GM19099 (cell line): Measurements from ENCODE around the gene HAUS3.

Source experiments
- POLR2A ChIP-seq: IDR thresholded peaks from 3 replicates; pipeline ENCODE4 v1.6.1; 2011; ENCODE audit warnings: low read depth; ENCODE audit not compliant: insufficient read length; ENCODE audit errors: extremely low read depth

The HAUS3 gene

DNA sequence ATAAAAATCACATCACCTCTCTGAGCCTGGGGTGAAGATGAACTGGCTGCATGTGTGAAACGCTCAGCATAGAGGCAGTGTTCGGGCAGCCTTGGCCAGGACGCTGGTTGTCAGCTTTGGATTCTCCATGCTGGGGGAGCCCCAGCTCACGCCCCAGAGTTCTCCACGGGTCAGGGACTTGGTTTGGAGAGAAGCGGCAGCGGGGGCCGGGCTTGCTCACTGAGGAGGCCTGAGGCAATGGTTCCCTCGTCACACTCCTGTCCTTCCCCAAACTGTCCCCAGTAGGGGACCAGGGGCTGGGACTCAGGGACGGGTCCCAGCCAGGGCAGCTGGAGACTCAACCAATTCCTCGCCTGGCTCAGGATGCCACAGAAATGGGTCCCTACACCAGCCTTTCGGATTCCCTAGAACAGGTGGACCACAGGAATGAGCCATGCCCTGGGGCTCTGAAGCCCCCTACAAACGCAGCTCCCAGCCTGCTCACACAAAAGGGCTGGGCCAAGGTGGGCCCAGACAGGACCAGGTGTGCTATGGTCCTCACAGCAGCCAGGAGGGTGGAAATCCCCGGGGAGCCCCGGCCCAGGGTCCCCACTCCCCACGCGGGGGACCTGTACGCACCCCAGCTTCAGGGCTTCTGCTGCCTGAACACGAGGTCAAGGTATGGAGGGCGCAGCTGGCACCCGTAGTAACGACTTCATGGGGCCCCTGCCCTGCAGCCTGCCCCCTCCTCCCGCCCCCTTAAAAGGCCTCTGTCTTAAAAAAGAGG is 18.6 kb upstream of the HAUS3 start:
- TF ChIP-seq POLR2A: no peak

DNA sequence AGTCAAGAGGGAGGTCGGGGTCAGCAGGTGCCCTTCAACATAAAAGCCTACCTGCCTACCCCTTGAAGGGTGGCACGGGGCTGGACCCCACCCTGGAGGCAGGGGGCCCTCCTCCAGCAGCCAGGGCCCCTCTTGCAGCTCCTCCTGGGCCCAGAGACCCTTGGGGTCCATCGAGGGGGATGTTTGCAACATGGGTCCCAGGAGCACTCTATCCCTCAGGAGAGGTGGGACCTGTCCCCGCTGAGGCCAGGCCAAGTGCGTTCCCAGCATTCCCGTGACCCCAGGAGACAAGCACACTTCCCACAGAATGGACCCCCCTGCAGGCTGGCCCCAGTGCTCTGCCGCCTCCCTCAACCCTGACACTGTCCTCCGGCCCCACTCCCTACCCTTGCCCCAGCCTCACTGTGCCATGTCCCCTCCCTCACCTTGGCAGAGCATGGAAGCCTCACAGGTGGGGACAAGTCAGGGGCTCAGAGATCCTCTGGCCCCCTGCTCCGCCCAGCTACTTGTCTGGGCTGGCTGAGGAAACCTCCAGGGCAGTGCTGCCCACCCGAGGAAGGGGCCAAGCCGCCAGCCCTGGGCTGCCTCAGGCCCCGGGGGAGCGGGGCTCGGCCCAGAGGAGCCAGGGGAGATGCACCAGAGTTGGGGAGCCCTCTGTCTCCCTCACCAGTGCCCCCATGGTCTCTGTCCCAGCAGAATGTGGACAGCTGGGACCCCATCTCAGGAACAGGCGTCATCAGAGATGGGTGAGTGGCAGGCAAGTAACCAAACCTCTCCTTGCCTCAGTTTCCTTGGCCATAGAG is 17.8 kb upstream of the HAUS3 start:
- TF ChIP-seq POLR2A: no peak

DNA sequence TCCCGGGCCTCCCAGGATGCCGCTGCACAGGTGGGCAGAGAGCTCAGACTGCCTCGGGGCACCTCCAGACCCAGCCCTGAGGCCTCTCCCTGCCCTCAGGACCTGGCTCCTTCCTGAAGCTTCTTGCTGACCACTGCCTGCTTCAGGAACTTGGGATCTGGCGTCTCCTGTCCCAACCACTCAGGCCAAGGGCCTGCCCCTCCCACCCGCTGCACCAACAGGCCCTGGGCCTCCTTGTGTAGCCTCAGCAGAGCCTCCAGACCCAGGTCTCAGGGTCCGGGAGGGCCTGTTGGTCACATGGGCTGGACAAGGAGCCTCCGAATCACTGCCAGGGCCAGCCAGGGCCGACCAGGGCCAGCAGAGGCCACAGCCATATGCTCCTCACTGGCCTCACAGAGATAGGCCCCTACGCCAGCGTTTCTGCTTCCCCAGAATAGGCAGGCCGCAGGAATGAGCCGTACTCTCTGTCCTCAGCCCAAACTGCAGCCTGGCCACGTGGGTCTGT is 17.2 kb upstream of the HAUS3 start:
- TF ChIP-seq POLR2A: no peak

DNA sequence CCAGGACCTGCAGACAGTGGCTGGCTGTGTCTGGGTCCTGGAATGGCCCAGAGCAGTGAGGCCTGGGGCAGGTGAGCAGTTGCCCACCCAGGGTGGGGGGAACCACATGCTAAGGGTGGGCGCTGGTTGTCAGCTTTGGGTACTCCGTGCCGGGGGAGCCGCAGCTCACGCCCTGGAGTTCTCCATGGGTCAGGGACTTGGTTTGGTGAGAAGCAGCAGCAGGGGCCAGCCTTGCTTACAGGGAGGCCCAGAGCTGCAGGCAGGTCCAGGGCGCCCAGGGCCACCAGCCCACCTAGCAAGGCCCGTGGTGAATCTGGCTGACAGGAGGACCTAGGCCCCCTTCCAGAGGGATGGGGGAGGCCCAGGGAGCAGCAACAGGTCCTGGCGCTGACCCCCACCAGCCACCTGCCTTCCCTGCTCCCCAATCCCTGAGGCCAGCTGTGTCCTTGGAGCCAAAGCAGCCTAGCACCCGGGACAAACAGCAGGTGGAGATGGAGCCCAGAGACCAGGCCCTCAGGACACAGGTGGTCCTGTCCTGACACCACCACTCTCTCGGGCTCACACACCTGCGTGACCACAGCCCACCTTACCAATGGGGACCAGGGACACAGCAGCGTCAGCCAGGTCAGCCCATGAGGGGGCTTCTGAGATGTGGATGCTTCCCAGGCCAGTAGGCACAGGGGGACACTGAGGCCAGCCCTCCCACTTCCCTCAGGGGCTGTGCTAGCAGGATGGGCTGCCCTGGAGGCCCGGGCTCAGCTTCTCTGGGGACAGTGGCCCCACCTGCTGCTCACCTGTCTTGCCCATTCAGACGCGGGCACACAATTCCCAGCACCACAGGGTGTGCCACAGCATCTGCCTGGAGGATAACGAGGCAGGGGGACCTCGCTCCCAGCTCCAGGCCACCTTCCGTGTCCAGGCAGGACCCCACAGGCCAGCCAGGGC is 16.4 kb upstream of the HAUS3 start:
- TF ChIP-seq POLR2A: no peak

DNA sequence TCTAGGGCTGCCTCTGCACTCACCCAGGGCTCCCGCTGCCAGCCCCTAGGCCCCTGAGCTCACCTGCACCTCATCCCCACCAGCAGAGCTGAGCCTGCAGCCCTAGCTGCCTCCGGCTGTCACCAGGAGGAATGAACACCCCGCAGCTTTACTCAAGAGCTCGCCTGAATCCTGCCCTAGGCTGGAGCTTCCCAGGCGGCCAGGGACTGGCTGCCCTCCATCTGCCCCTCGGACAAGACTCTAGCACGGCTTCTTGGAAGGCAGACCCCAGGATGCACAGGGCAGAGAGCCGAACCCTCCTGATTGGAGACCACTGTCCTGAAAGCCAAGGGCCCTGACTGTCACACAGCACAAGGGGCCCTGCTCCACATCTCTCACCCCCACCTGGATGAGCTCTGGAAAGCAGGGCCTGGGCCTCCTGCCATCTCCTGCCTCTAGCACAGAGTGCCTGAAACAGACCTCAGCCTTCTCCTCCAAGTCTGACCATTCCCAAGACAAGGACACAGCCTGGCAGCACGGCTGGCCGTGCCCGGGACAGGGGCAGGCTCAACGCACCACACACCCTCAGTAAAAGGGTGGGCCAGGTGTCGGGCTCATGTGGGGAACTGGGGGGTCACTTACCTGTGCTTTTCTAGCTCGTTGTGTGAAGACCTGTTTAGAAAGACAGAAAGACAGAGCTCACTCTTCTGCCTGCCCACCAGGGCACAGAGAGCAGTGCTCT is 15.6 kb upstream of the HAUS3 start:
- no peak for TF ChIP-seq POLR2A

DNA sequence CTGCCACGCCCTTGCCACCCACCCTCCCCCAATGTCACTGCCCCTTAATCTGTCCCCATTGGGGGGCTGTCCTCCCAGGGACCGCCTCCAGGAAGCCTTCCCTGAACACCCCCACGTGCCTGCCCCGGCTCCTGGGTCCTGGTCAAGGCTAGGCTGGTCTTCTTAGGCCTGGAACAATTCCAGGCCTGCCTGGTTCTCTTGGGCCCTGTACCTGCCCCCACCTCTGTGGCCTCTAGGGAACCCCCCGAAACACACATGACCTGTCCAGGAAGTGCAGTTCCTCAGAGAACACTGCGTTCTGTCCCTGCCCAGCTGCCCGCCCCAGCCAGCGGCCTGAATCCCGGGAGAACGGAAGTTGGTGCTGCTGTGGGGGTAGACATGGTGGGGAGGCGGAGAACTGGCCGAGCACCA is 14.9 kb upstream of the HAUS3 start:
- no peak for TF ChIP-seq POLR2A

DNA sequence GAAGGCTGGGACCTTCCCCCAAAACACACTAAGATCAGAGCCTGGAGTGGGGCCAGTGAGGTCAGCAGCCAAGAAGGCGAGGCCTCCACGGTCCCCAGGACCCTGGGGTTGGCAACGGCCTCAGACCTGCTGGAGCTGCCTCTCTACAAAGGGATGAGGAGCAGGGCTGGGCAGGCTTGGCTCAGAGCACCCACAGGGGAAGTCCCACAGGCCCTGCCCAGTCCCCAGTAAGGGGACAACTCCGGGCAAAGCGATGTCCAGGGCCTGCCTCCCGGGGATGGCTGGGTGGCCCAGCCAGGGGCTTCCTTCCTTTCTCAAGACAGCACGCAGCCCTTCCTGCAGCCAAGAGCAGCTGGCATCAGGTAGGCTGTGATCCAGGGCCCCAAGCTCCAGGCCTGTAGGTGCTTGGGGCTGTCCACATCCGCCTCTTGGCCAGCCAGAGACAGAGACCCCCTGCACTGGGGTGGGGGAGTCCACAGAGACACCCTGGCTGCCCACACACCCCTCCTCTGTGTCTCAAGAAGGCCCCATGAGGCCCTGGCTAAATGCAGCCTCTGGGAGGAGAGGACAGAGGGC is 14.3 kb upstream of the HAUS3 start:
- no peak for TF ChIP-seq POLR2A

DNA sequence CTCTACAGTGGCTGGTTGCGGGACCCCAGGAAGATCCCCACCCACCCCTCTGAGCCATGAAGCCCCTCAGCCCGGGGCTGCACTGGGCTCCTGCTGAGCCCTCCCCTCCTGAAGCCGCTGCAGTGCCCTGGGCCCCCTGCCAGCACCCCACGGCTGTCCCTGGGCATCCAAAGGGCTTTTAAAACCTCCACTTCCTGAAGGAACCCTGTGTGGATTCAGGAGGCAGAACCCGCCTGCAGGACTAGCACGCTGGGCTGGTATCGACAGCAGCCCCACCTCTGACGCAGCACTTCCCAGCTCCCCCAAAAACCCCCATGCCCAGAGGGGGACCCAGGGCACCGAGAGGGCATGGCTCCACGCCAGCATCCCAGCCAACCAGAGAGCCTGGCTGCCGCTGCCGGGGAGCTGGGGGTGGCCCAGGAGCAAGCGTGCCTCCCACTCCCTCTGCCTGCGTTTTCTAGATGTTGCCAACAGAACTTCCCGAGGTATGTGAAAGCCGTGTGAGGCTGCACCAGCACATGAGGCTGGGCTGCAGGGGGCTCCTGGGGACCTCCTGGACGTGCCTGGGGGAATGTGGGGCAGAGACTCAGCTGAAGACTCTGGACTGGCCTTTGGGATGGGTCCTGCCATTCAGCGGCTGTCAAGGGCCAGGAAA is 13.7 kb upstream of the HAUS3 start:
- no peak for TF ChIP-seq POLR2A

DNA sequence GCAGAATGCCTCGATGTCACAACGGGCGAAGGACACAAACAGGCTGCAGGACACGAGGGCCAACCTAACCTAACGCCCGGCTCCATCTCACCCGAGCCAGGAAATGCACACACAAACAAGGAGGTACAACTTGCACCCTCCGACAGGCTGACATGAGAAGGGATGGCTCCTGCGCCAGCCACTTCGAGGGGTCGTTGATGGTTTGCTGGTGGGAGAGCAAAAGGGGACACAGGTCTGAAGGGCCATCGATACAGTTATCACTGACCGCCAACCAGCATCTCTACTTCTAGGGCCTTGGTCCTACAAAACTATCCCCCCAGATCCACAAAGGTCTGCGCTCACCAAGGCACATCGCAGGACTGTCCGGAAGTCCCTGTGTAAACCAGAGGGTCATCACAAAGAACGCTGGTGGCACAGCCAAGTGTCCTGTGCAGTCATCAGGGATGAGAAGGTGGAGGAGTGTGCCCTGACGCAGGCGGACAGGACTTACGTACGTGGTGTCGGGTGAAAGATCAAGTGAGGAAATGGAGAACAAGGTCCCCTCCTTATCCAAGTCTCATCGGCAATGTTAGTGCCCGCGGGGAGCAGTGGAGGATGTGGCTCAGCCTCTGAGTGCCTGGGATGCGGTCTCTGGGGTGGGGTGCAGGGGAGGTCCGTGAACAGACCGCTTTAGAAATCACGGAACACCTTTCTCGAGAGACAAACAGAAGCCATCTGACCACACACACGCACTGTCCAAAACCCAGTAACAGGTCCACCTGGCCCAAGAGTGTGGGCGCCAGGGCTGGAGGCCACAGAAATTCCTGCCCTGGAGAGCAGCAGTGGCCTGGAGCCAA is 13.0 kb upstream of the HAUS3 start:
- TF ChIP-seq POLR2A: no peak

DNA sequence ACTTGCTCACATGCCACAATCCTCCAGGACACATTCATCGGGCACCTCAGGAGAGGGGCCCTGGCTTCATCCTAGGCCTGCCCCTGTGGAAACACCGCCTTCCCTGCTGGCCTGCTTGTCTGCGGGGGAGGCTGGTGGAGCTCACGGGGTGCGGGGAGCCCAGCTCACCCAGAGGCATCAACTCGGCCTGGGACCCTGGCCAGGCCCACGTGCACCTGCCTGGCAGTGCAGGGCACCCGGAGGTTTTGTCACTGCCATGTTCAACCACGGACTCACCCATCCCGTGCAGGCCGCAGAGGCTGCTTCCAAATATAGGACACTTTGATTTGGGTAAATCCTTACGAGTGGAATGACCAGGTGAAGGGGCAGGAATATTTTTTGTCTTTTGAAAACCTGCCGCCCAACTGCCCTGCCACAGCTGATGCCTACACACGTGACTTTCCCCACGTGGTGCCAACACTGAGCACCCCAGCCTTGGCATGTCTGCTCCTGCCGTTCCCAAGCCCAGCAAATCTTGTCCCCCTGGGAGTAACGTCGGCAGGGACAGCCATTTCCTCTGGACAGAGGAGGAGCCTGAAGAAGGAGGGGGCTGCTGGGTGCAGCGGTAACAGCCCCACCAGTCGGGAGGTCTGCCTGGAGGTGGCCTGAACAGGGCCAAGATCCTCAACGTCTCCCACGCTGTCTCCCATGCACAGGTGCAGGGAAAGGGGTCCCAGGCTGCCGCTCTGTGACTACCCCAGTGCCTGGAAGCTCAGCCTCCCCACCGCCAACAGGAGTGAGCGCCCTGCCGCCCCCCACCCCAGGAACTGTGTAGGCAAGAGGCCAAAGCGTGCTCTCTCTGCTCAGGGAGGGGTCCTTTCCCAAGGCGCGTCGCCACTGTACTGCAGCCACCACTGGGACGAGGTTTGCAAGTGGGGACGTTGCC is 11.5 kb upstream of the HAUS3 start:
- no peak for TF ChIP-seq POLR2A

DNA sequence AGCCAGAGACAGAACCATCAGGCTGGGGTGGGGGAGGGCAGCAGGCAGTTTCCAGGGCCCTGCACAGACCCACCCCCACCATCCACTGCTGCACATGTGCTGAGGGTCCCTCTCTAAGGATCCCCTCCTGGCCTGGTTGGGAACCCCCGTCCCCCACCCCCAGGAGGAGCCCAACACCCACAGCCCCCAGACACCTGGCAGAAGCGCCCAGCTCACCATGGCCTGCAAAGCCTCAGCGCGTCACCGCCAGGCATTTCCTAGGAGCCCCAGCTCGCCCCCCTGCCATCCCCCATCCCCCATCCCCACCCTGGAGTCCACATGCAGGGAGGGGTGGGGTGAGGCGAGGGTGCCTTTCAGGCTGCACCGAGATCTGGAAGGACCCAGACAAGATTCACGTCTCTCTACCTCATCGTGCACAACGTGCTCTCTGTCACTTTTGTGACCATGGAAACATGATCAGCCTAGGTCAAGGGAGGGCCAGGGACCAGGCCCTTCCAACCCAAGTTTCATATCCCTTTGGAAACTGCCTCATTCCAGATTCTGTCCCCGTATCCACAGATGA is 10.7 kb upstream of the HAUS3 start:
- TF ChIP-seq POLR2A: no peak

DNA sequence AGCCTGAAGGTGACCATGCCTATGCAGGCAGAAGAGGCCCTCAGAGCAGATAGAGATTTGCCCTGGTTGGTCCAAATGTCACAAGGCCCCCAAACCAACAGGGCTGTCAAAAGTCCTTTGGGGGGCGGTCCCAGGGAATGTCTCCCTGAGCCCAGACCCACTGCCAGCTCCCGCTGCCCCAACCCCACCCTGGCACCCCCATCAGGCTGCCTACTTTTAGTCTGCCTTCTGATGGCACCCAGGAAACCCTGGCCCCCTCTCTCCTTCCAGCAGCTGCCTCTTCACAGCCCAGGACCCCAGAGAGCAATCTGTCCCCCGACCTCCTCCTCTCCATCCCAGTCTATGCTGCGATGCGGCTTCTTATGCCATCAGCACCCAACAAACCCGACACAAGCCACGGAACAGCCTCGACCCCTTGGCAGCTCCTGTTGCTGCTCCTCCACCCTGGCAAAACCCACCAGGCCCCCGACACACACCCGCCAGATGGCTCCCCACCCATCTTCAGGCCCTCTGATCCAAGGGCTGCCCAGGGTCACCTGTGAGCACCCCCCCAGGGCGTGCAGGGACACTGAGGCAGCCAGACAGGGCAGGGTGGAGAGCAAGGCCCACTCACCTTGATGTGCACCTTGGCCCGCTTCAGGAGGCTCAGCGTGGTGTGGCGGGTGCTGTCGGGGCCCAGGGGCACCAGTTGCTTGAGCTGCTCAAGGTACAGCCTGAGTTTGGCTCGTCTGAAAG is 10.0 kb upstream of the HAUS3 start:
- no peak for TF ChIP-seq POLR2A
